GM21526 (cell line): ENCODE measurements around the gene TMEM37.
"Not testable (repeated sequence)": the region's sequence is repeated elsewhere in the genome, so short reads cannot be mapped to it uniquely, and the experiment has no call there.

Source experiments
- ATAC-seq: cut with Tn5 transposase; IDR thresholded peaks from one replicate; pipeline ENCODE4 v1.9.1; 2021; ENCODE audit warnings: moderate library complexity; ENCODE audit not compliant: unreplicated experiment, low FRiP score

TMEM37 gene

GRCh38 chr2:119431155-119431975 is at the start of gene TMEM37:
TSS of gene TMEM37 (plus strand) at chr2:119431854. CDS start at chr2:119431904, 50 bp downstream.
- peak; percentile 59 for ATAC-seq

GRCh38 chr2:119383410-119384140 is 48.1 kb upstream of the TMEM37 start:
- ATAC-seq: no peak

- no peak for ATAC-seq
Observed at GRCh38 chr2:119384971-119385370, 46.7 kb upstream of the TMEM37 start.

- no peak for ATAC-seq
Observed at GRCh38 chr2:119385466-119385865, 46.2 kb upstream of the TMEM37 start.

GRCh38 chr2:119387381-119388129 is 44.1 kb upstream of the TMEM37 start:
- no peak for ATAC-seq

GRCh38 chr2:119389615-119390306 is 41.9 kb upstream of the TMEM37 start:
- no peak for ATAC-seq

GRCh38 chr2:119393971-119394748 is 37.5 kb upstream of the TMEM37 start:
- no peak for ATAC-seq

GRCh38 chr2:119397196-119397595 is 34.5 kb upstream of the TMEM37 start:
- ATAC-seq: no peak

GRCh38 chr2:119402106-119402505 is 29.5 kb upstream of the TMEM37 start:
- ATAC-seq: no peak

GRCh38 chr2:119402645-119403560 is 28.8 kb upstream of the TMEM37 start:
- no peak for ATAC-seq

- not testable (repeated sequence) for ATAC-seq
Observed at GRCh38 chr2:119403618-119404017, 28.0 kb upstream of the TMEM37 start.

GRCh38 chr2:119405151-119405550 is 26.5 kb upstream of the TMEM37 start:
- no peak for ATAC-seq

GRCh38 chr2:119407430-119408220 is 24.0 kb upstream of the TMEM37 start:
- no peak for ATAC-seq

- ATAC-seq: no peak
Observed at GRCh38 chr2:119408221-119408619, 23.4 kb upstream of the TMEM37 start.

- no peak for ATAC-seq
Observed at GRCh38 chr2:119409506-119409905, 22.1 kb upstream of the TMEM37 start.

GRCh38 chr2:119414894-119415293 is 16.8 kb upstream of the TMEM37 start:
- ATAC-seq: no peak

GRCh38 chr2:119415630-119416029 is 16.0 kb upstream of the TMEM37 start:
- ATAC-seq: no peak
